PFSK-1 (cell line): ENCODE data around the gene ENO4.

ENCODE experiments used
- FOXP2 ChIP-seq: optimal IDR thresholded peaks from 2 replicates; pipeline ENCODE3; 2011; ENCODE audit warnings: borderline replicate concordance, control low read depth, inconsistent platforms; ENCODE audit not compliant: insufficient read depth; ENCODE audit errors: extremely low read length, extremely low read depth
- POLR2AphosphoS5 ChIP-seq: IDR thresholded peaks from 2 replicates; pipeline ENCODE4 v1.6.1; 2012; ENCODE audit warnings: low read depth, mild to moderate bottlenecking, control low read depth, low read length, moderate library complexity
- REST ChIP-seq, 2 experiments: IDR thresholded peaks; 2 replicates each; pipeline versions ENCODE4 v1.6.1 to v1.8.0; 2011 to 2012; ENCODE audit warnings: low read depth in 2 of 2, low read length in 2 of 2, control low read depth in 1 of 2, inconsistent platforms in 1 of 2, mild to moderate bottlenecking in 1 of 2, moderate library complexity in 1 of 2; ENCODE audit not compliant: insufficient read depth in 1 of 2
- SIN3A ChIP-seq: IDR thresholded peaks from 2 replicates; pipeline ENCODE4 v1.6.1; 2012; ENCODE audit warnings: mild to moderate bottlenecking, low read length, moderate library complexity, borderline replicate concordance; ENCODE audit not compliant: insufficient read depth
- TAF1 ChIP-seq: IDR thresholded peaks from 2 replicates; pipeline ENCODE4 v1.6.1; 2012; ENCODE audit warnings: low read length, control low read depth, borderline replicate concordance; ENCODE audit not compliant: insufficient read depth

Gene ENO4

DNA sequence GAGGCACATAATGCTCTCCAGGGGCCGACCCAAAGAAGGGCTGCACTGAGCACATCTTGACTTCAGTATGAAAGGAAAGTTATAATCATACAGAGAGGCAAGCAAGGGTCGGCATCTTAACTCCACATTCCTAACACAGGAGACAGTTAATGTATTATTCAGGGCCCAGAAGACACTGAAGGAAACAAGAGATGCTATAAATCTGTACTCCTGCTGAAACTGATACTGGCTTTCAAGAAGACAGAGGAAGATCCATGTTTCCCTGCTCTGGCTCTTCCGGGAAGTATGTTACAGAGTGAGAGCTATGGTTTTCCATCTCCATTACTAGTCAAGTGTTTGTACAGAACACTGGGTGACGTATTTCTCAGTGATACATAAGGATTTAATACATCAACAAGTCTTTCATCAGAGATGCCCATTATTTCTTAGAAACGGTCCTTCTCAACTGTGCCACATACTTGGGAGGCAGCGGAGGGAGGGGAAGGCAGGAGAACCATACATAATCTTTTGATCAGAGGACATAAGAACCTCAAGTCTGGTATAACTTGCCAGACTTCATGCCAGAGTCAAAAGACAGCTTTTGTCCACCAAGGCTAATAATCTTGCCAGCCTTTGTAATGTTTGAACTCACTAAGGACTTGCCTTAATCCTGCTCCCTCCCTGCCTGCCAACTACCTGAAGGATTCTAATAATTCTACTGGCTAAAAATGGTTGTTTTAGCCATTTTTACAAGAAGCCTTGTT is 58.1 kb downstream of the ENO4 start:
- no peak for TF ChIP-seq POLR2AphosphoS5
- no peak for TF ChIP-seq FOXP2
- no peak for TF ChIP-seq SIN3A
- TF ChIP-seq TAF1: no peak
- TF ChIP-seq REST (IDR thresholded peaks at IDR 0.05; ENCODE audit: insufficient read depth in 1 of 2, low read depth in 2 of 2, low read length in 2 of 2): no peak

GRCh38 chr10:116909307-116909706 is 60.0 kb downstream of the ENO4 start:
- TF ChIP-seq REST (IDR thresholded peaks at IDR 0.05; ENCODE audit: insufficient read depth in 1 of 2, low read depth in 2 of 2, low read length in 2 of 2) (no peak), POLR2AphosphoS5 (no peak), TAF1 (no peak), FOXP2 (no peak), SIN3A (no peak)

- TF ChIP-seq TAF1: no peak
- no peak for TF ChIP-seq POLR2AphosphoS5
- no peak for TF ChIP-seq SIN3A
- no peak for TF ChIP-seq REST (IDR thresholded peaks at IDR 0.05; ENCODE audit: insufficient read depth in 1 of 2, low read depth in 2 of 2, low read length in 2 of 2)
- TF ChIP-seq FOXP2: no peak
Observed at GRCh38 chr10:116910910-116911309, 61.6 kb downstream of the ENO4 start.

- TF ChIP-seq SIN3A (no peak), REST (IDR thresholded peaks at IDR 0.05; ENCODE audit: insufficient read depth in 1 of 2, low read depth in 2 of 2, low read length in 2 of 2) (no peak), POLR2AphosphoS5 (no peak), FOXP2 (no peak), TAF1 (no peak)
Observed at GRCh38 chr10:116912162-116912561, 62.9 kb downstream of the ENO4 start.

DNA sequence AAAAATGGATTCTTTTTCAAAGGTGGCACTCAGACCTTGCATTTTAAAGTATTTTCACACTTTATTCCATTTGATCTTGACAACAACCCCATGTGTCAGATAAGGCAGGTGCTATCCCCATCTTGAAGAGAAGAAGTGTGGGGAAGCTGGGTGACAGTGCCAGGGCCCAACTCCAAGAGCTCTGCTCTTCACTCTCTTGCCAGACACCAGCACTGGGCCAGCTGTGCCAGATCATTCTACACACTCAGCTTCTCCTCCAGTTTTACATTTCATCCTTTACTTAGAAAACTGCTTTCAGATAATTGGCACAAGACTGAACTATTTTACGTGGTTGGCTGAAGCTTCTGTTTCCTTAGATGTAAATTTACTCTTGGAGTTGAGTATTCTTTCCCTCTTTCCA is 64.4 kb downstream of the ENO4 start:
- TF ChIP-seq TAF1: no peak
- no peak for TF ChIP-seq FOXP2
- TF ChIP-seq REST (IDR thresholded peaks at IDR 0.05; ENCODE audit: insufficient read depth in 1 of 2, low read depth in 2 of 2, low read length in 2 of 2): no peak
- no peak for TF ChIP-seq POLR2AphosphoS5
- TF ChIP-seq SIN3A: no peak
